Right renal cortex interstitium (tissue), 3 donors: ENCODE measurements around the gene PI4K2B. TPM values are rescaled to one million over a fixed set of nuclear protein-coding genes. Genes with fewer than 3 reads are reported as not detected.
A peak's percentile ranks its signal among the peaks of the same experiment; 100 is the strongest.
"Not testable (repeated sequence)": the region's sequence is repeated elsewhere in the genome, so short reads cannot be mapped to it uniquely, and the experiment has no call there.

Experiments
- DNase-seq, 3 donors: peaks; one replicate each; pipeline ENCODE4 v3.0.0-alpha.2; 2013; ENCODE audit warnings: low read depth in 3 of 3, low spot score in 2 of 3
- polyA plus RNA-seq, 3 donors: library from polyadenylated mRNA; unstranded; fragments of 120-200 nt; gene quantifications; one replicate each; pipeline ENCODE4 v1.2.1, GENCODE V29; 2013; ENCODE audit not compliant: insufficient read length in 3 of 3

PI4K2B gene
- polyA plus RNA-seq, 3 donors, result 14.8 to 18.9 (median 16.6) TPM

DNA sequence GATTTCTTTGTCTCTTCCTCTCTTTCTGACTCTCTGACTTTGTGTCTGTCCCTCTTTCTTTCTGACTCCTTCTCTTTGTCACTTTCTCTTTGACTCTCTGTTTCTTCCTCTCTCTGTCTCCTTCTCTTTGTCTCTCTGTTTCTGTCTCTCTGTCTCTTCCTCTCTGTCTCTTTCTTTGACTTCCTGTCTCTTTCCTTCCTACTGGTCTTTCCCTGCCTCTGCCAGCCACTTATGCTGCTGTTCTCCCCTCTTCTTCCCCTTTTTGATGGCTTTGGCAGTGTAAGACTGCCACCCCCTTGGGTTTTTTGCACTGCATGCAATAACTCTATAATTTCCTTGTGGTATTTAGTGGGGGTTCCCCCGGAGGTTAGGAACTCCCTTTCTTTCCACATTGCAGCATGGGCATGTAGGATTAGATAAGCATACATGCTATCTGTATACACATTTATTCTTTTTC is 6.9 kb downstream of the PI4K2B start:
- not testable (repeated sequence) for DNase-seq

DNA sequence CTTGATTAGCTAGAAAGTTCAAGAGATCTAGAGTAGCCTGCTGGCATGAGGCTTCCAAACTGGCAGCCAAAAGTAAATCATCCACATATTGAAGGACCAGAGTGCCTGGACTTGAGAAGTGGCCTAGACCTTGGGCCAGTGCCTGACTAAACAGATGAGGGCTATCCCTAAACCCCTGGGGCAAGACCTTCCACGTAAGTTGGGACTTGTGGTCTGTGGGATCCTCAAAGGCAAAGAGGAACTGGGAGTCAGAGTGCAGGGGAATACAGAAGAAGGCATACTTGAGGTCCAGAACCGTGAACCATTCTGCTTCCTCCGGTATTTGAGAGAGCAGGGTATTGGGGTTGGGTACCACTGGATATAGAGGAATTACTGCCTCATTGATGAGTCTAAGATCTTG is 8.4 kb downstream of the PI4K2B start:
- not testable (repeated sequence) for DNase-seq

DNA sequence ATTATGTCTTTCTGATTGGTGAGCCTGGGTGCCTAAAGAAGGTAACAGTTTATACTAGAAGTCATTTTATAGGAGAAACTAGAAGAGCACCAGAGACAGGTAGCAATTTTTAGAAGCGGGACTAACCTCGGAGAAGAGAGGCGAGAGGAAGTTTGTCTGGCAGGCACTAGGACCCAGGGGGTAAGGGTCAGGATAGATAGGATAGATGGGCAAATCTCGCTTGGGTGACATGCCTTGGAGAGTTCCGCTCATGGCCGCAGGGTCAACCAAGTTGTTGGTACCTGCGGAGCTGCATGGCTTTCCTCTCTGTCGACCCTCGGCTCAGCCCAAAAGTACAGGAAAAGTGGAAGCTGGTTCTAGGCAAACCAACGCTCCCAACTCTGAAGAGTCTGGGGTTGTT is 11.3 kb downstream of the PI4K2B start:
- no peak for DNase-seq

DNA sequence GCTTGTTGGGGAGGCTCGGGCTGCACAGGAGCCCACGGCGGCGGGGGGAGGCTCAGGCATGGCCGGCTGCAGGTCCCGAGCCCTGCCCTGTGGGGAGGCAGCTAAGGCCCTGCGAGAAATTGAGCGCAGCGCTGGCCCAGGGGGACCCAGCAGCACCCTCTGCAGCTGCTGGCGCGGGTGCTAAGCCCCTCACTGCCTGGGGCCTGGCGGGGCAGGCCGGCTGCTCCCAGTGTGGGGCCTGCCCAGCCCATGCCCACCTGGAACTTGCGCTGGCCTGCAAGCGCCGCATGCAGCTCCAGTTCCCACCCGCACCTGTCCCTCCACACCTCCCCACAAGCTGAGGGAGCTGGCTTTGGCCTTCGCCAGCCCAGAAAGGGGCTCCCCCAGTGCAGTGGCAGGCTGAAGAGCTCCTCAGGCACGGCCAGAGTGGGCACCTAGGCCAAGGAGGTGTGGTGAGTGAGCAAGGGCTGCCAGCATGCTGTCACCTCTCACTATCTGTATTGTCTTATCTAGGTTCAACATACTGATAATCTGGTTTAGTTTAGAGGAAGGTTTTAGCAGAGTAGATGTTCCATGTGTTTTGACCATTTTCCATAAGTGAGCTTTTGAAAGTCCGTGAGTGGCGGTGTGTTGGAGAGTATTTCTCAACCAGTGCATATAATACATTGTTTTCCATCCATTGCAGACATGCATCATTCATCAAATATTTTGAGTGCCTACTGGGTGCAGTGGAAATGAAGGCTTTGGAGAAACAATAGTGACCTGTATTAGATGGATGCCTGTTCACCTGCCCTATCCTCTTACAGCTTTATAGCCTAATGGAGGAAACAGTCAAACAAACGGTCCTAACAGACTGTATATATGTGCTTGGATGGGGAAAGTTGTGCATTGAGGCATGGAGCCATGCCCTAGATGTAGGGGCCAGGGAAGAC is 13.1 kb downstream of the PI4K2B start:
- DNase-seq, result no peak

DNA sequence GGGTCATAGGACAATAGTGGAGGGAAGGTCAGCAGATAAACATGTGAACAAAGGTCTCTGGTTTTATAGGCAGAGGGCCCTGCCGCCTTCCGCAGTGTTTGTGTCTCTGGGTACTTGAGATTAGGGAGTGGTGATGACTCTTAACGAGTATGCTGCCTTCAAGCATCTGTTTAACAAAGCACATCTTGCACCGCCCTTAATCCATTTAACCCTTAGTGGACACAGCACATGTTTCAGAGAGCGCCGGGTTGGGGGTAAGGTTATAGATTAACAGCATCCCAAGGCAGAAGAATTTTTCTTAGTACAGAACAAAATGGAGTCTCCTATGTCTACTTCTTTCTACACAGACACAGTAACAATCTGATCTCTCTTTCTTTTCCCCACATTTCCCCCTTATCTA is 15.0 kb downstream of the PI4K2B start:
- not testable (repeated sequence) for DNase-seq

DNA sequence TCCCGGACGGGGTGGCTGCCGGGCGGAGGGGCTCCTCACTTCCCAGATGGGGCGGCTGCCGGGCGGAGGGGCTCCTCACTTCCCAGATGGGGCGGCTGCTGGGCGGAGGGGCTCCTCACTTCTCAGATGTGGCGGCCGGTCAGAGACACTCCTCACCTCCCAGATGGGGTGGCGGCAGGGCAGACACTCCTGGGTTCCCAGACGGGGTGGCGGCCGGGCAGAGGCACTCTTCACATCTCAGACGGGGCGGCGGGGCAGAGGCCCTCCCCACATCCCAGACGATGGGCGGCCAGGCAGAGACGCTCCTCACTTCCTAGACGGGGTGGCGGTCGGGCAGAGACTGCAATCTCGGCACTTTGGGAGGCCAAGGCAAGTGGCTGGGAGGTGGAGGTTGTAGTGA is 15.7 kb downstream of the PI4K2B start:
- not testable (repeated sequence) for DNase-seq

DNA sequence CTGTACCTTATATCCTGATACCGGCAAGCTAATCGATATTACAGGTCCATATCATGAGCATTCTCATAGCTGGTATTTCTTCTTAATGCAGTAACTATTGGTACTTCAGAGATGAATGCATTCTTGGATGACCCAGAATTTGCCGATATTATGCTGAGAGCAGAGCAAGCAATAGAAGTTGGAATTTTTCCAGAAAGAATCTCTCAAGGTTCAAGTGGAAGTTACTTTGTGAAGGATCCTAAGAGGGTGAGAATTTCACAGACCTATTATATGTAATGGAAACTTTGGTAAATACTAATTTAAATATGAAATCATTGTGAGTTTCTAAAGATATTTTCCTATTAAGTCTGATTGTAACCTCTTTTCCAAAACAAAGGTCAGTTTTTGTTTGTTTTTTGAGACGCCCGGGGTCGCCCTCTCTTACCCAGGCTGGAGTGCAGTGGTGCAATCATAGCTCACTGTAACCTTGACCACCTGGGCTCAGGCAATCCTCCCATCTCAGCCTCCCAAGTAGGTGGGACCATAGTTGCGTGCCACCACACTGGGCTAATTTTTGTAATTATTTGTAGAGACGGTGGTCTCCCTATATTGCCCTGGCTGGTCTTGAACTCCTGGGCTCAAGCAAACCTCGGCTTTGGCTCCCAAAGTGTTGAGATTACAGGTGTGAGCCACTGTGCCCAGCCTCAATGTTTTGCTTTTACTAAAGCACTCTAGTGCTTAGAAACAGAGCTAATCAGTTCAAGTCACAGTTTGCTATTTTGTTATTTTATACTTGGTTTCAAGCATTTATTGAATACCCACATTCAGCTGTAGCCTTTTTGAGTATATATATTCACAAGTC is 18.6 kb downstream of the PI4K2B start:
- DNase-seq, result no peak

DNA sequence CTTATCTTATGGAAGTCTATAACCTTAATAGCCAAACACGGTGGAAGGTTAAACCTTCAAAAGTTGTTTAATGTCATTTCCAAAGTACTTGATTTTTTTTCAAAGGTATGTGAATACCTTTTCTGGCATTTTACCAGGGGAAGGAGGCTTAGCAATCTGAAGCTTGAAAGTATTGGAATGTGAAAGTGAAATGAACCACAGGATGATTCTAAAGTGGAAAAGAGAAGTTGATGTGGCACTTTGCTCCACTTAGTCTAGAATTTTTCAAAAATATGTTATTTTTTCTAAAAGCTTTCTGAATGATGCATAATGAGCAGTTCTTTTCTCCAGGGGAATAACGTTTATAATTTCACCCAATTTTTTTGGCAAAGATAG is 19.2 kb downstream of the PI4K2B start:
- DNase-seq, result no peak

DNA sequence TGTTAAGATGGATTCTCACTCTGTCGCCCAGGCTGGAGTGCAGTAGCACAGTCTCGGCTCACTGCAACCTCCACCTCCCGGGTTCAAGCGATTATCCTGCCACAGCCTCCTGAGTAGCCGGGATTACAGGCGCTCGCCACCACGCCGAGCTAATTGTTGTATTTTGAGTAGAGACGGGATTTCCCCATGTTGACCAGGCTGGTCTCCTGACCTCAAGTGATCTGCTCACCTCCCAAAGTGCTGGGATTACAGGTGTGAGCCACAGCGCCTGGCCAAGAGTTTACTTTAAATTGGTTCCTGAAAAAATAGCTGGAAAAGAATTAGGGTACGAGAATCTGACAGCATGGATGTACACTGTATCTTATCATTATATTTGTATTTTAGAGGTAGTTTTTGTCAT is 20.0 kb downstream of the PI4K2B start:
- not testable (repeated sequence) for DNase-seq

DNA sequence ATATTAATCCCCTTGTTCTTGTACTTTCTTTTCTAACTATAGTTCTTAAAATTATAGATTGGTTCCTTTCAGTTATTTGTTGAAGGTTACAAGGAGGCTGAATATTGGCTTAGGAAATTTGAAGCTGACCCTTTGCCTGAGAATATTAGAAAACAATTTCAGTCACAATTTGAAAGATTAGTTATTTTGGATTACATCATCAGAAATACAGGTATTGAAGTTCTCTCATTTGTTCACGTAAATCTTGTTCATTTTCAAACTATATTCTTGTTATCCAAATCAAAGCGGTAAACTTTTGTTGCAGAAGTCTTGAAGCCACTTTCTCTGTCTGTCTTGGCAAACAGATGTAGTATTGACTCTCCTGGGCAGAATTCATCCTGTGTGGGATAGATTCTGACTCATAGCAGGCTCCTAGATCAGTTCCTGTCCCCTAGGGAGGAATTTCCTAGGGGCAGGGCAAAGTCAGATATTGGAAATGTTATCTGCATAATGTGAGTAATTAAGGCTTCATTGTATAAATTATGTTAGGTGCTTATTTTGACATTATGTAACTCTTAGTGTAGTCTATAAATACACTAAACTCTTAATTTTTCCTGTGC is 25.2 kb downstream of the PI4K2B start:
- no peak for DNase-seq

DNA sequence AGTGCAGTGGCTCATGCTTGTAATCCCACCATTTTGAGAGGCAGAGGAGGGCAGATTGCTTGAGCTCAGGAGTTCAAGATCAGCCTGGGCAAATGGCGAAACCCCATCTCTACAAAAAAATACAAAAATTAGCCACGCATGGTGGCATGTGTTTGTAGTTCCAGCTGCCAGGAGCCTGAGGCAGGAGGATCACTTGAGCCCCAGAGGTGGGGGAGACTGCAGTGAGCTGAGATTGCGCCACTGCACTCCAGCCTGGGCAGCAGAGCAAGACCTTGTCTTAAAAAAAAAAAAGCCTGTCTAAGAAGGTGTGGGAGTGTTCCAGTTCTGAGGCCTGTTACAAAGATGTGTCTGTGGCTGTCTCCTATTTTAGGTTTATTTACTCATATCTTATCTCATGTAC is 38.0 kb downstream of the PI4K2B start:
- no peak for DNase-seq

DNA sequence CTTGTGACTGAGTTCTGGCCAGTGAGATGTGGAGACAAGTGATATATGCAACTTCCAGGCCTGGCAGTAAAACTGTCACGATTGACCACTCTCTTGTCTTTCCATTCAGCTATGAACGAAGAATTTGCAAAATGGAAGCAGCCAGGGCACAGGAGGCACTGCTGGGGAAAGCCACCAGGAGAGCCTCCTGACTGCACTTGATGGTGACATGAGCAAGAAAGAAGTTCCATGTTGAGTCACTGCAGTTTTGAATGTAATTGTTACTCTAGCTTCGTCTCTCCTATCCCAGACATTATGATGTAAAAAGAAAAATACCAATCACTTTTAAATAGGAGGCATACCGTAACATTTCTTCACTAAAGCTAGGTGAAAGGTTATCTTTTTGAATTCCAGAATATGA is 46.4 kb downstream of the PI4K2B start:
- DNase-seq, result no peak

DNA sequence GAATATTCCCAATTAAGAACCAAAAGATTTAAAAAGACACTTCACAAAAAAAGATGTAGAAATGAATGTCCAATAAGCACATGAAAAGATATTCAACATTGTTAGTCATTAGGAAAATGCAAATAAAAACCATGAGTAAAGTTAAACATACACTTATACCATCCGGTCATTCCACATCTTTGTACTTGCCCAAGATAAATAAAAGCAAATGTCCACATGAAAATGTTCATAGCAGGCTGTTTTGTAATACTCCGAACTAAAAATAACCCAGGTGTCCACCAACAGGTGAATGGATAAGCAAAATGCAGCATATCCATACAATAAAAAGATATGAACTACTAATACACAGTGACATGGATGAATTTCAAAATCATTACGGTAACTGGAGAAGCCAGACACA is 50.1 kb downstream of the PI4K2B start:
- no peak for DNase-seq

DNA sequence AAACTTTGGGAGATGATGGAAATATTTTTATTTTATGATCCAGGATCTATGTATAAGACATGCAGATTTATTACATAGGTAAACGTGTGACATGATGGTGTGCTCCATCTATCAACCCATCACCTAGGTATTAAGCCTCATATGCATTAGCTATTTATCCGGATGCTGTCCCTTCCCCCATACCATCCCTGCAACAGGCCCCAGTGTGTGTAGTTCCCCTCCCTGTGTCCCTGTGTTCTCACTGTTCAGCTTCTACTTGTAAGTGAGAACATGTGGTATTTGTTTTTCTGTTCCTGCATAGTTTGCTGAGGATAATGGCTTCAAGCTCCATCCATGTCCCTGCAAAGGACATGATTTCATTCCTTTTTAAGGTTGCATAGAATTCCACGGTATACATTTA is 50.6 kb downstream of the PI4K2B start:
- no peak for DNase-seq

DNA sequence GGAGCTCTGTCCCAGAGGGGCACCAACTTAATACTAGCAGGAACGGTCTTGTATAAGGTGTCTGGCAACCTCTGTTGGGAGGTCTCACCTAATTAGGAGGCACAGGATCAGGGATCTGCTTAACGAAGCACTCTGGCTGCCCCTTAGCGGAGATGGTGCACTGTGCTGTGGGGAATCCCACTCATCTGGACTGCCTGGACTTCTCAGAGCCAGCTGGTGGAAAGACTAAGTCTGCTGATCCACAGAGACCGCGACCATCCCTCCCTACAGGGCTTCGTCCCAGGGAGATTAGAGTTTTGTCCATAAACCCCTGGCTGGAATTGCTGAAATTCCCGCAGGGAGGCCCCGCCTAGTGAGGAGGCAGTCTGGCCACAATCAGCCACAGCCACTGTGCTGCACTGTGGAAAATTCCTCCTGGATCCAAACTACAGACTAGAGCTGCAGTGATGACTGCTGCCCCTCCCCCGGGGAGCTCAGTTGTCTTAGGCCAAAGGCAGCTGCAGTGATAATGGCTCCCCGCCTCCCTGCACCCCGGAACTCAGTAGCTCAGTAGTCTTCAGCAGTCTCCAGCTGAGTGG is 56.7 kb downstream of the PI4K2B start:
- no peak for DNase-seq

DNA sequence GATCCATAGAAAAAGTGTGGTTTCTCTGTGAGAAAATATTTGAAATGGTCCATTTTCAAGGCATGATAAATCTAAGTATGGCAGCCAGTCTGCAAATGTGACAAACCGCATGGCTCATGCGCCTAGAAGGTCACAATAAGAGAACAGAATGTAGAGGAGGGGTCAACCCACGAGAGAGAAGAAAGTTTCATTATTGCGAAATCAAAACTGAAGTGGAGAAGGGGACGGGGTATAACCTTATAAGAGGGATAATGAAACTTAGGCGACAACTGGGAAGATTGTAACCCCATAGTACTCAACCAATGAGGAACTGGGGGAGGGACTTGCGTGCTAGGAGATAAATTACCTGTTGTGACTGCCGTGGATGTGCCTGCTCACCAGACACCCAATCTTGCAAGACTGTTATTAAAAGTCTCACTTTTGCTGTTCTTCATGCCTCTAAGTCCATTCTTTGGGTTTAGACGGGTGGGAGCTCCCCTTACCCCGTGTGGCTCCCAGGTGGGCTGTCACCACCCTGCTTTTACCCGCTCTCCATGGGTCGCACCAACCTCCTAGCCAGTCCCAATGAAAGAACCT is 57.4 kb downstream of the PI4K2B start:
- no peak for DNase-seq

DNA sequence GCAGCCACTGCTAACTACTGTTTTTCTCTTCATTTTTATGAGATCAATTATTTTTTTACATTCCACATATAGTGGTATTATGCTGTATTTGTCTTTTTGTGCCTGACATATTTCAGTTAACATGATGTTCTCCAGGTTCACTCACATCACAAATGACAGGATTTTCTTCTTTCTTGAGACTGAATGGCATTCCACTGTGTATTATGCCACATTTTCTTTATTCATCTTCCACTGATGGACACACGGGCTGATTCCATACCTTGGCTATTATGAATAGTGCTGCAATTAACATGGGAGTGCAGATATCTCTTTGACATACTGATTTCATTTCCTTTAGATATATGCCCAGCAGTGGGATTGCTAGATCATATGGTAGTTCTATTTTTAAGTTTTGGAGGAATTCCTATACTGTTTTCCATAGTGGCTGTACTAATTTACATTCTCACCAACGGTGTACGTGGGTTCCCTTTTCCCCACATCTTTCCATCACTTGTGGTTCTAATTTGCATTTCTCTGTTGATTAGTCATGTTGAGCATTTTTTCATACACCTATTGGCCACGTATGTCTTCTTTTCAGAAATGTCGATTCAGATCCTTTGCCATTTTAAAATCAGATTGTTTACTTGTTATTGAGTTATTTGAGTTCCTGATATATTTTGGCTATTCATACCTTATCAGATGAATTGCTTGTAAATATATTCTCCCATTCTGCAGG is 63.9 kb downstream of the PI4K2B start:
- DNase-seq, result no peak

DNA sequence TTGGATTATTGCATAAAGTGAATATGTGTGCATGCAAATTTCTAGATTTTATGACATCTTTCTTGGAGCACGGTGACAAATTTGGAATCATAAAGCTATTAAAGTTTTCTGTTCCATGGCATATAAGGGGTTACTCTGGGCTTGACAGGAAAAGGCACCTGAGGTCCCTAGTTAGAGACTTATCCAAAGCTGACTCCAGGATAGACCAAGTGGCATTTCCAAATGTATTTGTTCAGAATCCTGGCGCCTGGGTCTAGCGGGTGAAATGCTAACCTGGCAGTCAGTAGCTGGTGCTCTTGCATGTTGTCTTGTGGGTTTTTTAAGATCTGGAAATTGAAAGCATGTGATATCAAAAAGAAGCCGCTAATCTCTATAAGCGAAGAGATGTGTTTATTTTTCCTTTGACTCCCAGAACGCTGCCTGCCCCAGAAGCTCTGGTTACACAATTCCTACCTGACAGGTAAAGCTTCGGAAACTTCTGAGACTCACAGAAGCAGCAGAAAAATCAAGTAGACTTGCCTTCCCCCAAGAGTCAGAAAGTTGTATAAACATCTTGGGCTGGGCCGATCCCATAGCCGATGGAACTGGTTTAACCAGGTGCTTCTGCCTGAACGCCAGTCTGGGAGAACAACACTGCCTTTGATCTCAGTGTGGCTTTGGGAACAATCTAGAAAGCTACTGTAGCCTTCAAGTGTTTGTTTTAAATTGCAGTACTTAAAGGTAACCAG is 65.8 kb downstream of the PI4K2B start:
- peak; percentile 6 to 19 (median 7) for DNase-seq

DNA sequence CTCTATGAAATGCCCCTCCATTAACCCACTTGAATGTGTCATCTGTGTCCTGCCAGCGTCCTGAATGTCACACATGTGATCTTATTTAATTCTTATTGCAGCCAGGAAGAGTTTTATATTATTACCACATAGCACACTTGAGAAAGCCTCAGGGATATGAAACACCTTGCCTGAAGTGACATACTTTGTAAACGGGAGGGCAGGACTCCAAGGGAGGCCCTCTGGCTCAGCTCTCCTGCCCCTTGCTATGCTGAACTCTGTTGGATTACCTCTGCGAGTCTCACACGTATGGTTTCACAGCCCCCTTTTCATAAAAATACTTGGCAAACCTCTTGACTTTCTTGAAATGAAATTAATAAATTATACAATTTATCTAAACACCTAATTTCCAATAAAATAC is 67.6 kb downstream of the PI4K2B start:
- DNase-seq, result no peak
